Renal cortex interstitium (tissue), 11 donors: Measurements from ENCODE around the gene NBEAL2. TPM values are rescaled to one million over a fixed set of nuclear protein-coding genes. Genes with fewer than 3 reads are reported as not detected.

Experiments used
- DNase-seq, 11 donors: peaks; one replicate each; pipeline ENCODE4 v3.0.0-alpha.2; 2013; ENCODE audit warnings: low read depth in 9 of 11, low spot score in 4 of 11; ENCODE audit errors: extremely low read depth in 1 of 11
- polyA plus RNA-seq, 3 donors: library from polyadenylated mRNA; unstranded; fragments of 120-200 nt; gene quantifications; one replicate each; pipeline ENCODE4 v1.2.1, GENCODE V29; 2013; ENCODE audit not compliant: insufficient read length in 3 of 3

Gene NBEAL2
- polyA plus RNA-seq, 3 donors: 37.1 to 67.5 (median 43.2) TPM

GRCh38 chr3:46939578-46940445, 39.7 kb upstream of the NBEAL2 start:
- DNase-seq: no peak

GRCh38 chr3:46942076-46942475, 37.4 kb upstream of the NBEAL2 start:
- no peak for DNase-seq

GRCh38 chr3:46942481-46943236, 36.8 kb upstream of the NBEAL2 start:
- DNase-seq: no peak

- no peak for DNase-seq
Observed at GRCh38 chr3:46943237-46944187, 36.0 kb upstream of the NBEAL2 start.

- DNase-seq: no peak
Observed at GRCh38 chr3:46944191-46944590, 35.3 kb upstream of the NBEAL2 start.

- DNase-seq: no peak
Observed at GRCh38 chr3:46946416-46946815, 33.0 kb upstream of the NBEAL2 start.

- DNase-seq: no peak
Observed at GRCh38 chr3:46946856-46947545, 32.5 kb upstream of the NBEAL2 start.

- no peak for DNase-seq
Observed at GRCh38 chr3:46947546-46947901, 31.9 kb upstream of the NBEAL2 start.

- no peak for DNase-seq
Observed at GRCh38 chr3:46947981-46948791, 31.3 kb upstream of the NBEAL2 start.

GRCh38 chr3:46948830-46949671, 30.4 kb upstream of the NBEAL2 start:
- DNase-seq: no peak

GRCh38 chr3:46950177-46950576, 29.3 kb upstream of the NBEAL2 start:
- DNase-seq: no peak

- no peak for DNase-seq
Observed at GRCh38 chr3:46950650-46951241, 28.7 kb upstream of the NBEAL2 start.

GRCh38 chr3:46952813-46953212, 26.7 kb upstream of the NBEAL2 start:
- DNase-seq: no peak

GRCh38 chr3:46953234-46954010, 26.0 kb upstream of the NBEAL2 start:
- DNase-seq: no peak

GRCh38 chr3:46954178-46954577, 25.3 kb upstream of the NBEAL2 start:
- no peak for DNase-seq

- no peak for DNase-seq
Observed at GRCh38 chr3:46955157-46955556, 24.3 kb upstream of the NBEAL2 start.
